Tongue (tissue), 2 donors: ENCODE measurements around the gene CYB561A3. TPM values are rescaled to one million over a fixed set of nuclear protein-coding genes. Genes with fewer than 3 reads are reported as not detected.
A peak's percentile ranks its signal among the peaks of the same experiment; 100 is the strongest.

Source experiments
- DNase-seq: peaks from one replicate; pipeline ENCODE4 v3.0.0-alpha.2; 2015
- total RNA-seq: library from RNA; depleted of rRNA; stranded (reverse); fragments of >200 nt; gene quantifications from one replicate; pipeline ENCODE4 v1.2.3, GENCODE V29; 2014

Gene CYB561A3
- total RNA-seq, 1 donor from 2014 or later: 14.2 TPM

GRCh38 chr11:61369372-61370348, 8.0 kb upstream of the CYB561A3 start:
- DNase-seq: peak; percentile 64

GRCh38 chr11:61368646-61369045, 7.0 kb upstream of the CYB561A3 start:
- no peak for DNase-seq

DNA sequence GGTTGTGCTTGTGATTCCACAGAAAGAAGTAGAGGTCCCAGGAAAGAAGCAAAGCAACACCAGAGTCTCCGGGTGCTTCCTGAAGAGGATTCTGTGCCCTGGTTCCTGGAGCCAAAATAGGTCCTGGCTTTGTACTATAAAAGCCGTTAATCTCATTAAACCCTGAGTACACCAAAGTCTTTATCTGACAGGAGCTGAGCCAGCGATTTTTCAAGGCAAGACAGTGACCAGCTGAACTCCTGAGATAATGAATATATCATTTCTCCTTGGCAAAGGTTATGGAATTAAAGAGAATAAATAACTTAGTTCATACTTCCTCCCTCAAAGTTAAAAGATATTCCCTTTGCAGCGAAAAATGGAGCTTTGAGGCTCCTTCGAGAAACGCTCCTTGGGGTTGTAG, 5.7 kb upstream of the CYB561A3 start:
- no peak for DNase-seq

DNA sequence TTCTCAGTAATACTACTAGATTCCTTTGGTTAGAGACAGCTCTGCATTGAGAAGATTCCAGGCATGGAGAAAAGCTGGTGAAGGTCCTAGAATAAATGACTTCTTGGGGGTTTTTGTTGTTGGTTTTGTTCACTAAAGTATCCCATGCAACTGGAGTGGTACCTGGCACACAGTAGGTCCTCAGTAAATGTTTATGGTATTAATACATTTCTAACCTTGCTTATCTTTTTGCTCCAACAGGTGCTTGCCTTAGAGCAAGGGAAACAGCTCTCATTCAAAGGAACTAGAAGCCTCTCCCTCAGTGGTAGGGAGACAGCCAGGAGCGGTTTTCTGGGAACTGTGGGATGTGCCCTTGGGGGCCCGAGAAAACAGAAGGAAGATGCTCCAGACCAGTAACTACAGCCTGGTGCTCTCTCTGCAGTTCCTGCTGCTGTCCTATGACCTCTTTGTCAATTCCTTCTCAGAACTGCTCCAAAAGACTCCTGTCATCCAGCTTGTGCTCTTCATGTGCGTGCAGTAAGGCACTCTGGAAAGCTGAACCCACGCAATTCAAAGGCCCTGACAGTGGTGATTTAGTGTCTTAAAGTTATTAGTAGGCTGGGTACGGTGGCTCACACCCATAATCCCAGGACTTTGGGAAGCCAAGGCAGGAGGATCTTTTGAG, 2.5 kb upstream of the CYB561A3 start:
- DNase-seq: no peak

DNA sequence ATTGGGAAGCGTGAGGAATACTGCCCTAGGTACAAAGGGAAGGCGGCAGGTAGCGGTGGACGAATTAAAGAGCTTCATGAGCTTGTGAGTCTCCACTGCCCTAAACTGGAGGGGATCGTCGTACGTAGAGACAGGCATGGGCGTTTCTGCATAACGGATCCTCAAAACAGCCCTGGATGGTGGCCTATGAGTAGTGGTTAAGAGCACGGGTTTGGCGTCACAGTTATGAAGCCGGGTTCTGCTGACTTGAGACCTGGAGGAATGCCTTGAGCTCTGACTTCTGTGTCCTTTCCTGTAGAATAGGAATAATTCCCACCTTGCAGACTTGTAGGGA, 827 bp upstream of the CYB561A3 start:
- DNase-seq: no peak

GRCh38 chr11:61361237-61361740, 393 bp downstream of the CYB561A3 start:
- no peak for DNase-seq

DNA sequence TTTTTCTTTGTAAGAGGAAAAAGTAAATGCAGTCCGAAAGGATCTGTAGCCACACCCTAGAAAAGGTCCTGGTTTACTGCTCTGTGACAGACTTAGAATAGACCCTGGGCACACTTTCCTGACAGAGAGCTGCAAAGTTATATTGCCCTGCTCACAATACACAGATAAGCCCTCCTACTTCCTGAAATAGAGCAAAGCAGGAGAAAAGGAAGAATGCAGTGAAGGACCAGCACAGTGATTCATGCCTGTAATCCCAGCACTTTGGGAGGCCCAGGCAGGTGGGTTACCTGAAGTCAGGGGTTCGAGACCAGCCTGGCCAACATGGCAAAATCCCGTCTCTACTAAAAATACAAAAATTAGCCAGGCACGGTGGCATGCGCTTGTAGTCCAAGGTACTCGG, 2.2 kb downstream of the CYB561A3 start:
- DNase-seq: no peak

- no peak for DNase-seq
These were observed 3.1 kb downstream of the CYB561A3 start for GRCh38 chr11:61358566-61358965.

GRCh38 chr11:61357894-61358239, 3.8 kb downstream of the CYB561A3 start:
- no peak for DNase-seq

GRCh38 chr11:61357233-61357893, 4.3 kb downstream of the CYB561A3 start:
- DNase-seq: no peak

DNA sequence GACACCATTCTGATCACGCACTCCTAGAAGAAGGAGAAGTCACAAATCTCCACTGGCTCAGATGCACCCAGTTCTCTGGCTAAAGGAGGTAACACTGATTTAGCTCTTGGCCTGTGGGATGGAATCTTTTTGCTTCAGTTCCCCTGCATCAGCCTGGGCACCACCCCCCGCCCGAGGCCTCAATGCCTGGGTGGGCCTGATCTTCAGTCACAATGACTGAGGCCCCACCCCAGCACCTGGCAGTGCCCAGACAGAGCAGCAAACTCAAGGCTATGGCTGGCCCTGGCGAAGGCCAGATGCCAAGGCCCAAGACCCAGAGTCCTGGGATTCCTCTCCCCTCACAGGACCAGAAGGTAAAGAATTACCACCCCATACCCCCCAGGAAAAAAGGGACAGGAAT, 5.0 kb downstream of the CYB561A3 start:
- no peak for DNase-seq

- DNase-seq: no peak
These were observed 7.5 kb downstream of the CYB561A3 start for GRCh38 chr11:61354208-61354607.

- no peak for DNase-seq
These were observed 8.3 kb downstream of the CYB561A3 start for GRCh38 chr11:61353131-61354067.

- DNase-seq: no peak
These were observed 9.6 kb downstream of the CYB561A3 start for GRCh38 chr11:61352038-61352437.

DNA sequence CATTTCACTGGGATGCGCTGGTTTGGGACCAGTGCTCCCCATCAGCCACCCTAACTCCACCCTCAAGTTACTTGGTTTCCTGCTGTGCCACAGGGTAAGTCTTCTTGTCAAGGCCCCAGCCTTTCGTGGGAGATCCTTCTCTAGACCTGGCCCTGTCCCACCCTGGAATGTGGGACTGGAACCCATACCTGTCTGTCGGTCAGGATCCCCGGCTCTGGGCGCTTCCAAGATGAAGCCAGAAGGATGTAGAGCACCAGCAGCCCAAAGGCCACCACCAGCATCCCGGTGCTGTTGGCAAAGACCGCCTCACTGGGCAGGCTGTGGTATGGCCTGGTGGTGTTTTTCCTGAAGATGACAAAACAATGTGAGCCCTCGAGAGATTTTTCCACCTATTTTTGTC, 10.9 kb downstream of the CYB561A3 start:
- DNase-seq: no peak

- no peak for DNase-seq
These were observed 11.3 kb downstream of the CYB561A3 start for GRCh38 chr11:61350336-61350735.

DNA sequence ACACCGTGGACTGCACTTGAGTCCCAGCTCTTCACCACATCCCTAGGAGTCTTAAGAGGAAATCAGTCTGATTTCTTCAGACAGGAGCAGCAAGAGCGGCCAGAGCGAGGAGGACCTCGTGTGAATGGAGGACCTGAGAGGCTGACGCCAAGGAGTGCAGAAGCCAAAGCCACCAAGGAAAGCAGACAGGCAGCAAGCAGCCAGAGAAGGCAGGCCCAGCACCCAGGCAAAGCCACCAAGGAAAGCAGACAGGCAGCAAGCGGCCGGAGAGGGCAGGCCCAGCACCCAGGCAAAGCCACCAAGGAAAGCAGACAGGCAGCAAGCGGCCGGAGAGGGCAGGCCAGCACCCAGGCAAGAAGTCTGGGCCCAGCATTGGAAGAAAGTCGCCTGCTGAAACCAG, 11.8 kb downstream of the CYB561A3 start:
- no peak for DNase-seq

DNA sequence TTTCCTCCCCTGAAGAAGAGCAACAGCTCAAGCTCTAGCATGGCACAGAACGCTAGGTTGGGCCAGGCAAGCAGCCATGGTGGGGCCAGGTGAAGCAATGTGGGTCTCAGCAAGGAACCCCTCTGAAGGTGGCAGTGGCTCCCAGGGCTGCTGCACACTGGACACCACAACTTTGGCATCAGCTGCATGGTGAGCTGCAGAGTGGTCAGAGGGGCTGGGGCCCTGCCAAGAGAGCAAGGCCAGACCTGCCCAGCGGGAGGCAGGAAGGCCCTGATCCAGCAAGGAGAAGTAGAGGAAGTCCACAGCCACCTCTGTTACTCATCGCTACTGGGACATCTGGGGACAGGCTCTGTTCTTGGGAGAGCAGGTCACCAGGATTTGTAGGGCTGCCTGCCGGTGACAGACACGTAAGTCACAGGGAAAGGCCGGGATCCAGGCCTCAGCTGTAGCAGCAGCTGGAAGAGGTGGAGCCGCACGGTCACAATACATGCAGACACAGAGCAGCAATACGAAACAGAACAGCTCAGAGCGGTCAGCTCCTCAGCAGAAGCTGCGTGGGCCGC, 12.4 kb downstream of the CYB561A3 start:
- DNase-seq: no peak

GRCh38 chr11:61347916-61348461, 13.7 kb downstream of the CYB561A3 start:
- DNase-seq: no peak

GRCh38 chr11:61345954-61346843, 15.5 kb downstream of the CYB561A3 start:
- DNase-seq: no peak
